HG03442 (cell line): ENCODE data around the gene SASH1.
A peak's percentile ranks its signal among the peaks of the same experiment; 100 is the strongest.

Experiments
- ATAC-seq: cut with Tn5 transposase; IDR thresholded peaks from one replicate; pipeline ENCODE4 v1.9.1; 2021; ENCODE audit warnings: mild to moderate bottlenecking, moderate library complexity; ENCODE audit not compliant: unreplicated experiment

SASH1 gene

DNA sequence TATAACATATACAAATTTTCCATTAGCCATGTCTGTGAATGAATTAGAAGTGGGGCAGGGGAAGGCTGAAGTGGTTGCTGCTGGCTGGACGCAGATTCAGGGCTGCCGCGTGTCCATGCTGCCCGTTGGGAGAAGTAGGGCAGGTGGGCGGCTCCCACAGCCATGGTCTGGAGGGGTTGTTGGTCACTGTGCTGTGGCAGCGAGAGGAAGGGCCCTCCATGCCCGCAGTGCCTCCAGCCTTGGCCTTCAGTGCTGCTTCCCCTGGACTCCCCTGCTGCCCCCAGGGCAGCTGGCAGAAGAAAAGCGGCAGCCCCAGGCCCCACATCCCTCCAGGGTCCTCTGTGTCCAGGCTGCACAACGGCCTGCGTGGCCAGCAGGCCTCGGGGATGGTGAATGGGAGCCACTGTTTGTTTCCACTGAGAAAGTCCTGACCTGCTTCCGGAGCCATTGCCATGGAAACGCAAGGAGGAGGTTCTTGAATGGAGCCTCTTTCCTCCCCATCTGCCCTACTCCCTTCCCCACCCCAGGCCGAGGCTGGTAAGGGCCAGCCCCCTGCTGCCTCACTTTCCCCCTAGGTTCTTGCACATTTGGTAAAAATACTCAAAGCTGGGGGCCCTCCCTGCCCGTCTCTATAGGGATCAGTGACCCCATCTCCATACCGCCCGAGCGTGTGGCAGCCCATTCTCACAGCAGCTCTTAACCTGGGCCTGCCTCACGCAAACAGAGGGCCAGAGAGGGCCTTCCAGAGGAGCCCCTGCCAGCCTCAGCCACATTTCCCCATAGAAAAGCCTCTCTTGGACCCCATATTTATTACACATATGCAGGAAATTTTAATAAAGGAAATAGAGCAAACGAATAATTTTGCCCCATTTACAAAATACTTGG lies 113.3 kb downstream of the SASH1 start:
- ATAC-seq, result no peak

DNA sequence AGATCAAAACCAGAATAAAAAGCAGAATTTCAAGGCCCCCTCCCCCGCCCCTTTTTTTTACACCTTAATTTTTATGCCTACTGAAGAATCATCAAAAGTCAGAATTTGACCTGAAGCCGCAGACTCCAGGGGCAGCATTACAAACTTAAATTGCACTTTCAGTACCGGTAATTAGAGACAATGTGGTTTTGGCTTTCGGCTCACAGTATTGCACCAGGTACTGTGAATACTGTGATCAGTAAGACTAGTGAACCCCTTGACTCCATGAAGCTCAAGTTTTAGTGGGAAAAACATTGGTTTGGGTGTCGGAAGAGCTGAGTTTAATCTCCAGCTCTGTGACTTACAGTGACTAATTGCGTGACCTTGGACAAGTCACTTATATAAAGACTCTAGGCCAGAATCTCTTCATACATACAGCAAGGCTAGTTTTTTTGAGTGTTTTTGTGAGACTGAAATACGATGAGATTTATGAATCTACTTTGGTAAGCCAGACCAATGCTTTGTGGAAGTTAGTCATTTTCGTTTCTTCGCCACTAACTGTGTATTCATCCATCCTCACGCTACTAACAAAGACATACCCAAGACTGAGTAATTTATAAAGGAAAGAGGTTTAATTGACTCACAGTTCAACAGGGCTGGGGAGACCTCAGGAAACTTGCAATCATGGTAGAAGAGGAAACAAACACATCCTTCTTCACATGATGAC lies 114.7 kb downstream of the SASH1 start:
- no peak for ATAC-seq

DNA sequence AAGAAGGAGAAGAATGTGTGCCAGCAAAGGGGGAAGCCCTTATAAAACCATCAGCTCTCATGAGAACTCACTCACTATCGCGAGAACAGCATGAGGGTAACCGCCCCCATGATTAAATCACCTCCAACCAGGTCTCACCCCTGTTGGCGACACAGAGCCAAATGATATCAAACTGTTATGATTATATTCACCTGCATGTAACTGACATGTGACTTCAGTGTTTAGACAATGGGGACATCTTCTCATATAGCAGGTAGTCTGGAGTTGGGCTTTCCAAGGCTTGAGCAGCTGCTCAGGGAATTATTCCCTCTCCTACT lies 115.2 kb downstream of the SASH1 start:
- ATAC-seq, result no peak

DNA sequence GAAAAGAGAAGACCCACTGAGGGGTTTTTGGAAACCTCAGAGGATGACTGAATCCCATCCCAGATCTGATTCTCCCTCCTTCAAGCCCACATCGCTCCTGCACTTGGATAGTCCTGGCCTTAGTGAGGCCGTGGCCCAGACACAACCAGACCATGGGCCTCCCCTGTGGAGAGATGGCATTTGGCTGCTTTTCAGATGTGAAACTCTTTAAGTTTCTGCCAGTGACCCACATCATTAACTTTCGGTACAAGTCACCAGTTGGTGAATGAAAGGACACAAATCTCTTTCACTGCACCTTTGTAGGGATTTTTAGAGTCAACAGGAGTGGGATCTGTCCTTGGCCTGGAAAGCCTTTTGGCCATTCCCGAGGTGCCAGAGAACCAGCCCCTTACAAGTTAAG lies 116.6 kb downstream of the SASH1 start:
- no peak for ATAC-seq

DNA sequence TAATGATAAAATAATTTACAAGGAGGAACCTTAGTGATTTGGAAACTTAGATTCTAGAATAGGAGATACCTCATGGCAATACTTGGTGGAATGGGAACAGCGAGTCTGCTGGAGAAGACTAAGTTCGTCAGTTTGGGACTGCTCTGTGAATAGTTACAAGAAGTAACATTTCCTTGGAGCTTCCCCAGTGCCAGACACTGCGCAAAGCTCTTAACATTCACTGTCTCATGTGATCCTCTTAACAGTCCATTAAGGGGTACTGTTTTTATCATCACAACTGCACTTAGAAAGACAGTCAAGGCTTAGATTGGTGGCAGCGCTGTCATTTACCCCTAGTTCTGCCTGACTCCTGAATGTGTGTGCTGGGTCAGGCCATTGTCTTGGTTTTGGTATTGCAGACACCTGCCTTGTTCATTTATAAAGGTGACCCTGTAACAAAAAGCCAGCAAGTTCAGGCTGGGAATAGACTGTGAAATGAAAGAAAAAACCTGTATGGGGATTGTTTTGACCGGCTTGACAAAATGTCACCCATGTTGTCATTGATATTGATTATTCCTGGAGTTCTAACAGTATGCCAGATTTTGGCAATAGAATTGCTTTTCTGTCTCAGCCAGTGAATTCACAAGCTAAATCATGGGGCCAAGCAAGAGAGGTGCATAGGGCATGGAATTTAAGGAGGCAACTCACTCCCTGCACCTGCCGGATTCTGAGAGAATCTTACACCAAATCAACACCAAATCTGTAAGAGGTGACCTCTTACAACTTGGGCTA lies 118.4 kb downstream of the SASH1 start:
- no peak for ATAC-seq

DNA sequence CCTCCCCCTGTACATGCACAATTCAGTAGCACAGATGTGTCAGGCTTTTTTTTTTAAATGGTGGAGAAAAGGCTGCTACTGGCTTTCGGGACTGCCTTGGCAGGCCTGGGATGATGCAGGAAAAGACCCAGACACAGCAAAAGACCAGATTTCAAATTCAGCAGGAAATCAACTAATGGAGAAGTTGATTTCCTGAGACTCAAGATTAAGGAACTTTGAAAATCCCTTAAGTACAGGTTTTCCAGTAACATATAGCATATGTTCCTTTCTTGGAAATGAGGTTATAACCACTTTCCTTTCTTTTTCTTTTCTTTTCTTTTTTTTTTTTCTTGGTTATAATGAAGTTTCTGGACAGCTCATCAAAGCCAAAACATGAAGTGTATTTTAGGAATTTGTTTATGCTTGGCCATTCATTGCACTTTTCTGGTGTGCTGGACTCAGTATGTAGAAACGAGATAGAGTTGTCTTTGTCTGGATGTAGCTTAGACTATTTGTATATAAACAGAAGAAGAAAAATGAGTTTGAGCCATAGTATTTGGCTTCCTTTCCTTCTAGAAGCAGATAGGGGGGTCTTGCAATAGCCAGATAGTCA lies 119.4 kb downstream of the SASH1 start:
- no peak for ATAC-seq

DNA sequence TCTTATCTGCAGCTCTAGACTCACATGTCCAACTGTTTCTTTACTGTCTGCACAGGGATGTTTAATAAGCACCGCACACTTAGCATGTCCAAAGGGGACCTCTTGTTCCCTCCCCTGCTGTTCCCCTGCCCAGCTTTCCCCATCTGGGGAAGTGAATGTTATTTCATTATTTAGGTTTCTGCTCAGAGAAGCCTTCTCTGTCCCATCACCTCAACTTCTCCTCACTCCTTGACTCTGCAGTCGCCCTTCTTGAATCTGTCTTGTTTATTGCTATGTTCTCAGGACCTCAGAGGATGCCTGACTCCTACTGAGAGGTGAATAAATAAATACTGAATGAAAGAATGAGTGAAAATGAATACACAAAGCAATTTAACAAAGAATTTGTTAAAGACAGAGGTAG lies 121.0 kb downstream of the SASH1 start:
- no peak for ATAC-seq

DNA sequence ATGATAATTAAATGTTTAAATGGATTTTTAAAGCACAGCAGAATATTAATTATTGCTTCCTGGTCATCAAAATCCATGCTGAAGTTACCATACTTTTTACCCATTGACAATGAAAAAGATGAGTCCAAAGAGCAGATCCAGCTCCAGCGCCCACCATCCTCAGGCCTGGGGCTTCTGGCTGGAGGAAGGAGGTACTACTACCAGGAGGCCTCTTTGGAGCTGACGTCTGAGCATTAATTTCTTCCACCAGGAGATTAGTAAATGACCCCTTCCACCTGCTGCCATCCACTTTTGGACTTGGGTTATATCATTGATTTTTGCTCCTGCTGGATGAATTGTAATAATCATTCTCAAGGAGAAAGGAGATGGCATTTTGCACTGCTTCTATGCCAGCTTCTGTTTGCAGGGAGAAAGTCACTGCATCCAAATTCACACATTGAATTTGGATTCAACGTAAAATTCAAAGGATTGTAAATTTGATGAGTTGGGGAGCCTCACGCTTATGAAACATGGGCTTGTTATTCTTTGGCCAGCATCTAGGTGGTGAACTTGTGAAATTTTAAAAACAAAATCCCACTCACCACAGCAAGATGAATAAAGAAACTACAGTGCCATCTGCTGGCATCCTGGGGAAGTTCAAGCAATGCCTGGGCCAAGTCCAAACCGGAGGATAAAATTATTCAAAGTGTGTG lies 121.8 kb downstream of the SASH1 start:
- peak; percentile 90 for ATAC-seq

DNA sequence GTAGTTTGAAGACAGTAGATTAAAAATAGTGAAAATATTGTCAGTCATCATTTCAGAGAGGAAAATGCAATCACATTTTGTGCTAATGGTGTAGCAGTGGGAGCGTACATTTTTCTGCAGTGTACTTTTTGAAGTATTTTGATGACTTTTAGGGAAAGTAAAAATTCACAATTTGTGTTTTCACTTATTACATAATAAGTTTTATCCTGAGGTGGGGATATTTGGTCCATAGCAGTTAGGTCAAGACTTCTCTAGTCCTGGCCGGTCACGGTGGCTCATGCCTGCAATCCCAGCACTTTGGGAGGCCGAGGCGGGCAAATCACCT lies 122.3 kb downstream of the SASH1 start:
- no peak for ATAC-seq

DNA sequence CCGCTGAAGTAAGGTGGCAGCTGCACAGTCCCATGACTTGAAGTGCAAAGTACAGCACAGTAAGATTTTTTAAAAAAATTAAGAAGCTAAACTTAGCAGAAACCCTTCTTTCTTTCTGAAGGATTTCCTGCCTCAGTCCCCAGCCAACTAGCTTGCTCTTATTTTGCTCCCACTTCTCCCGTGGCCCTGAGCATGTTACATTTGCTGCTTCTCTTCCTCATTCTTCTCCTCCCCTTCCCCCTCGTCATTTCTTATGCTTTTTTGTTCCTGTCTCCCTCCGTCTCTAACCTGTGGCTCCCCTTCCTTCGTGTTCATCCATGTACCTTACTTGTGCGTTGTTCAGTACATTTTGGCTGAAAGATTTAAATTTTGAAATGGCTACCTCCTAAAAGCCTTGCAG lies 123.0 kb downstream of the SASH1 start:
- no peak for ATAC-seq

DNA sequence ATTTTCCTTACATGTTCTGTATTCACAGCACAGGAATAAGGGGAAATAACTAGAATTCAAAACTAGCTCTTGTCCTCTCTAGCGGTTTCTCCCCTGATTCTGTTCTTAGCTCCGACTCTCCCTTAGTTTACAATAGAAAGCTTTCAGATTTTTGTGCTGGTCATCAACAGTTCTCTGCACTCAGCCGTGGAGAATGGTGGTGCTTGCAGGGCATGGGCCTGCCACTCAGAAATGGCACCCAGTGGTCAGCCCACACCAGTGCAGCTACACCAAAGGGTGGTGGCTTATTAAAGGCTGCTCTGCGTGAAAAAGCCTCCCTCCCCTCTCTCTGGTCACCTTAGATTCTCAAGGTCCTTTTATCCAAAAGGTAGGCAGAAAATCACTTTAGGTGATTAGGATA lies 123.5 kb downstream of the SASH1 start:
- no peak for ATAC-seq

DNA sequence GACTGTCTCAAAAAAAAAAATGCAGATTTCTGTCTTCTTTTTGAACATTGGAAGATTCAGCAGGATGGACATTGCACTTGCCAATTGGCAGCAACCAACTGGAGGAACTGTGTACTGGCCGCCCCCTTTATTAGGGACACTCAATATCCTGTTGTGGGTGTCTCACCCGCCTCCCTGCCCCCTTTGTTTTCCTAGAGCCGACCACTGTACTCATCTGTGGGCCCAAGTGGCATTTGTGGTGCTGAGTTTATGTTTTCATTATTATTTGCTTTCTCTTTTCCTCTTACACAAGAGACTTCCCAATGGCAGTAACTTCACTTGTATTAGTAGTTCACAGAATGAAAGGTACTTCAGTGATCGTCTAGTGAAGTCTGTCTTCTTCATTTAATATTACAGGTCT lies 125.3 kb downstream of the SASH1 start:
- no peak for ATAC-seq

DNA sequence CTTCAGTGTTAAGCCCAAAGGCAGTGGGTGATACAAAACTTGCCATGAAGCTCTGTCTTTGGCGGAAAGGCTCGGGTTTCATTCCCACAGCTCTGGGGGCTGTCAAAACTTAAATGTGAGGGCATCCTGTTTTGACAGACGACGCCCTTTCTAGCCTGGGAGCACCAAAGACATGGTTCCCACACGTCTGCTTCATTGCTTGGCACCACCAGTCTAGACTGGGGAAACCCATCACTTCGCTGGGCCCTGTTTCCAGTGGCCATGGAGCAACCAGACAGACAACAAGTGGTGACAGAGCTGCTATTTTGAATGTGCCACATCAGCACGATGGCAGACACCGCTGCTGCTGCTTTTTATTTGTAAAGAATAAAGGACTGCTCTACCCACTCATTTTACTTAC lies 127.5 kb downstream of the SASH1 start:
- no peak for ATAC-seq

DNA sequence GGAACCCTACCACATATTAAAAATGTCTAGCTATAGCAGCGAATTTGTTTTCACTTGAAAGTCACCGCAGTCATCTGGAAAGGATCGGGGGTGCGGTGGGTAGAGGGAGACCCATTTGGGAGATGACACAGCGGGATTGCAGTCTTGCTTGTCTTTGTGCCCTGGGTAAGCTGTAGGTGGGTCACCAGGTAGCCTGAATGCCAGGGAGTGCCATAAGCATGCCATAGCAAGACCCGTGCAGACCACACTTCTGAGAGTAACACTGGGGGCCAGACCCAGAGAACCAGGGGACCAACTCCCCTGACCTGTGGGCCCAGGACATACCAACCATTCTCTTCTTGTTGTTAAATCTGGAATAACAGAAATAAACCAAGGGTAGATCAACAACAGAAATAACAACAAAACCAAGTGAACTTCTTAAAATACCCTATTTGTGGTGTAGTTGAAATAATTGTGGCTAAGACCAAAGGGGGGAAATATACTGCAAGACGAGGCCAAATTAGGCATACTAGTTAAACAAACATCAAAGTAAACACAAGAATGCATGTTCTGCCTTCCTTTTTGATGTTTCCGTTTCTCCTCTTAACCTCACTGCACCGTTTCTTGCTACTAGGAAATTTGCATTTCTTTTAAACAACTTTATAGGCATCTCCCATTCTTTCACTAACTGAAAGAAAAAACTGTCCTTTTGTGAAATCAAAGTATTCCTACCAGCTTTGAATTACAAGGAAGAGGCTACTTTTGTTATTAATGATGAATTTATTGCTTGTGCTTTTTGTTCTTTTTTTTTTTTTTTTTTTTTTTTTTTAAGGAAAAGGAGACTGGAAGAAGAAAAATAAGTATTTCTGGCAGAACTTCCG lies 128.2 kb downstream of the SASH1 start:
- no peak for ATAC-seq

DNA sequence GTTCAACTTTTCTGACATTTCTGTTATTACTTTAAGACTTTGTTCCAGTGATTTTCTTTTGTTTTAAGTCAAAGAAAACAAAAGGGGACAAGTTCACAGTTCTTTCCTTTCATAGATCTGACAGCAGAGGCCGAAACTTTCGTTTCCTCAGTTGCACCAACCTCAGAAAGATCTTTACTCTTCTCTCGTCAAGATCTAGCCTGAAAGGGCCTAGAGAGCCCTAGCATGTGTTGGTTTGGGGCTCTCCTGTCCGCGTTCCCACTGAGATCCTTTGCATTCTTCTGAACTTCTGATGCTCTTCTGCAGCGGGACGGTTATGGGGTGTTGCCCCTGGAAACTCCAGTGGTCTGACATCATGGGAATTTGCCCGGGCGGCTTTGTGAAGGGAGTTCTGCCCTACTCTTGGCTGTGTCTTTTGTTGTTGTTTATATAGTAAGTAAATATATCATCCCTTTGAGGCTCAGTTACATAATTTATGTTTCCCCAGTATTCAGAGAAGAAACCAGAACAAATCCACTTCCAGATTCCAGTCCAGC lies 129.1 kb downstream of the SASH1 start:
- ATAC-seq, result no peak

DNA sequence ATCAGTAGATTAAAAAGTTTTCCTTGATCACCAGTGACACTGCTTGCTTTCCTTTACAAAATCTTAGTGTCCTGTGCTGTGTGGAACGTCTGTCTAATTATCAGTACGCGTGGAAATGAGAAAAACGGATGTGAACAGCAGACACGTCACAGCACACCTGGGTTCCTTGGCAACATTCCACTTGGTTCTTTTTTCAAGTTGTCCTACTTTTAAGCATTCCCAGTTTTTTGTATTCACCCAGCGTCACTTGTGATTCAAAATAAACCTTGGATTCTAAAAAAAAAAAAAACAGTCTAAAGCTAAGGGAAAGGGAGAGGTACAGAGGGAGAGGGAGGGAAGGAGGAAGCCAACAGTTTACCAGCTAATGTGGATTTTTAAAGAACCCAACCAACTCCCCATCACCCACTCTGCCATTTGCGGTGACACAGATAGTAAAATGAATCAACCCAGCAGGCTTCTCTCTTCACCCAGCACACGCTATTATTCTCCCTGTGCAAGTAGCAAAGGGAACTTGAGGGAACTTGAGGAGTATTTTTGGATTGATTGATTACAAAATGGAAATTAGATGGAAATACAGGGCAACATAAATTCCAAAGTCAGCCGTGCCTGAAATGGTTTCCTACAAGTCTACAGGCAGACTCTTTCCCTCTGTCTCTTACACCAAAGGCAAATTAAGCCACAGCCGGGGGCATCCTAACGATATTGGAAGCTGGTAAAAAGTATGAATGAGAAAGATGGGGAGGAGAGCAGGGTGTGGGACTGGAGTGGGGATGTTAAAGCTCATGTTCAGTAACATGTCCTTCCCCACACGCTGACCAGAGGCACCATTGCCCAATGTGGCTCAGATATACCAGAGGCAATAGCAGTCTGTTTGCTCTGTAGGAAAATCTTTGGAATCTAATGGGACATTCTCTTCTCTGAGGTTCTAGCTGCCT lies 129.8 kb downstream of the SASH1 start:
- ATAC-seq, result no peak

DNA sequence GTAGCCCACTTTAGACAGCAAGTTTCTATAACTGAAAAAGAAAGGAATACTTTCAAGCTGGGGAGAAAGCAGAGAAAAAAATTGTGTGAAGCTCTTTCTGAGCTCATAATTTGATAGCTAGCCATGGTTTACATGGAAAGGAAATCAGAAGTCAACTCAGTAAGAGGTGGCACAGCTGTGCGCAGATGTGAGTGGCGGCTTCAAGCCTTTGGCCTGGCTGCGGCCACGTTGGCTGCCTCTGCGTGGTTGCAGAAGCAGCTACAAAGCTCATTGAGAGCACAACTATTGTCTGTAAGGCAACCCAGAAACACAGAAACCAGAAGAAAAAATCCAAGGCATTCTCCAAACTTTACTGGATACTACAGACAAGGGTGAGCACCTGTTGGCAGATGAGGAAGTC lies 136.9 kb downstream of the SASH1 start:
- ATAC-seq, result no peak

DNA sequence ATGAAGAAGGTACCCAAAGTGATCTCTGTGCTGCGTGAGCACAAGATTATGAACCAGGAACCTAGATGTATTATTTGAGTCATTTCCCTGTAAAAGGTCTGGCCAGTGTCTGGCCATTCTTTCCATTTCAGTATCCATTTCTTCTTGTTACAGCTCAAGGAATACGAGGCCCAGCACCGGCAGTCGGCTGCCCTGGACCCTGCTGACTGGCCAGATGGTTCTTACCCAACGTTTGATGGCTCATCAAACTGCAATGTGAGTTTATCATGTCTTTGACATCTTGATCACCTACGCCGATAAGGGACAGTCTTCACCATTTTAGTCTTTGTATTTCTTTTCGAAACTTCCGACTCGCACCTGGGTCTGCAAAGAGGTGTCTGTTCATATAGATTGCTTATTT lies 144.8 kb downstream of the SASH1 start:
- ATAC-seq, result no peak
